GM18508 (cell line): Measurements from ENCODE around the gene SLC6A16.

ENCODE experiments used
- ATAC-seq: cut with Tn5 transposase; IDR thresholded peaks from one replicate; pipeline ENCODE4 v1.9.1; 2021; ENCODE audit warnings: moderate number of reproducible peaks; ENCODE audit not compliant: insufficient read depth, unreplicated experiment

Gene SLC6A16

DNA sequence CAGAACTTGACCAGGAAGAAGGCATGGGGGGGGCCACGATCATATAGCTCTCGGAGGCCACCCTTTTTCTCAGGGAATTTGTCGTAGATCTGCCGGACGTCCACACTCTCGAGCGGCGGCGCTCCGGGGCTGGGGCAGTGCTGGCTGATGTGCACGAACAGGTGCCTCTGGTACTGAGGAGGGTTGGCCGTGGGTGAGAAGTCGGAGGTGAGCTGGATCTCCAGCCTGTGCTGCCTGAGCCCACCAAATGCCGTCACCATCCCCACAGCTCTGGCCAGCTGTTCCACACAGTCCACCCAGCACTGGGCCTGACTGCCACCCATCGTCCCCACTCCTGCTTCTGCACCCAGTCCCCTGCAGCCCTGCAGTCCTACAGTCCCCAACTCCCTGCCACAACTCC, 22.2 kb upstream of the SLC6A16 start:
- ATAC-seq: no peak

DNA sequence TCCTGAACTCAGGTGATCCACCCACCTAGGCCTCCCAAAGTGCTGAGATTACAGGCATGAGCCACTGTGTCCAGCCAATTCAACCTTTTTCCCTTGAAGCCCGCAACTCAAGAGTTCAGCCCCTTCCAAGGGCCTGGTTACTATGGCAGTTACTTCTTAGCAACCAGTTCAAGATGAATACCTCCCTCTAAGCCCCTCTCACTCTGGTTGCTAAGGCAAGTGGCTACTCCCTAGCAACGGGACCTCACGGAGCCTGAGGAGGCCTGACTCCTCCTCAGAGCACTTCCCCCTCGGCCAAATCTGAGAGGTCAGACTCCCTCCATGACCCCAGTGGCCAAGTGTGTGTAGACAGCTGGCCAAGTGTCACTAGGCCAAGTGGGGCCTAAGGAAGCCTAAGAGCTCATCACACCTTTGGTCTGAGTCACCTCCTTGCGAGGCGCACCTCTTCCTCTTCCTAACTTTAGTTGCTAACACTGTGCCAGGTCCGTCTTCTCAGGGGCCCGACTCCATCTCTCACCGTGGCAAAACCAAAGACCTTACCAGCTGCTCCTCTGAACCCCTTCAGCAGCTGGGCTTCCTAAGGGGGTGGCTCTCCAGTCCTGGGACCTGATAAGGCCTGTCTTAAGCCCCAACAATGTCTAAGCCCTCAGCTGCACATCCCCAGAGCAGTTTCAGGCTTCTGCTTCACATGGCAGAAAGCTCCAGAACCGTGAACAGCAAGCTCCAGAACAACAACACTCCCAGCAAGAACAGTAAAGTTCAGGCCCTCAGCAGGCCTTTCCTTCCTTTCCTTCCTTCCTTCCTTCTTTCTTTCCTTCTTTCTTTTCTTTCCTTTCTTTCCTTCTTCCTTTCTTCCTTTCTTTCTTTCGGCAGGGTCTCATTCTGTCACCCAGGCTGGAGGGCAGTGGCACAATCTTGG, 19.8 kb upstream of the SLC6A16 start:
- no peak for ATAC-seq

DNA sequence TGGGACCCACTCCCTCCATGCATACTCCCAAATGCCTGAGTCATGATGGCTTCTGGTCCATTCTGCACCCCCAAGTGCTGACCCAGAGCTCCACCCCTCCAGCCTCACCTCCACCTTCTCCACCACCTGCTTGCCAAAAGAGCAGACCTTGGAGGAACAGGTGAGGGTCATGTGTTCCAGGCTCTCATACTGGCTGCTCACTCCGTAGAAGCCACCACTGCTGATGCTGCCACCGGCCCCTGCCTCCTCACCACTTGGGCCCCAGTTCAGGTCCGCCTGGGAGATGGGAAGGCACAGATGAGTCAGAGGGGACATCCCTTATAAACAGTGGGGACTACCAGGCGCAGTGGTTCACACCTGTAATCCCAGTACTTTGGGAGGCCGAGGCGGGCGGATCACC, 18.1 kb upstream of the SLC6A16 start:
- no peak for ATAC-seq

DNA sequence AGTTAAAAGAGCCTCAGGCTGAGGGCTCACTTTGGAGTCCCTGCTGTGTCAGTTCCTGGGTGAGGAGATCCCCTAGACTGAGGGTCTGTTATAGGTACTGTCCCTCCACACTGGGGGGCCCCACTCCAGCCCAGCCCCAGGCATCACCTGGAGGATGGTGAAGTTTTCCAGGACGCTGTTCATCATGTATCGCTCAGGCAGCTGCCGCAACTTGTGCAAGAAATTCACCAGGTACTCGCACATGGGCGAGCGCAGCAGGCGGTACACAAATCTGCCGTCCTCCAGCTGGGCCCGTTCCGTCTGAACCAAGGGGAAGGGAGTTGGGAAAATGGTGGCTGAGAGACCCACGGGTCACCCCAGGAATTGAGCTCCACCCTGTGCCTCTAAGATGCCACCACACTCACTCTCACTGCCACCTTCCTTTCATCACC, 17.3 kb upstream of the SLC6A16 start:
- ATAC-seq: no peak

GRCh38 chr19:49340865-49341718, 16.1 kb upstream of the SLC6A16 start:
- ATAC-seq: no peak

GRCh38 chr19:49340069-49340864, 15.3 kb upstream of the SLC6A16 start:
- ATAC-seq: no peak

DNA sequence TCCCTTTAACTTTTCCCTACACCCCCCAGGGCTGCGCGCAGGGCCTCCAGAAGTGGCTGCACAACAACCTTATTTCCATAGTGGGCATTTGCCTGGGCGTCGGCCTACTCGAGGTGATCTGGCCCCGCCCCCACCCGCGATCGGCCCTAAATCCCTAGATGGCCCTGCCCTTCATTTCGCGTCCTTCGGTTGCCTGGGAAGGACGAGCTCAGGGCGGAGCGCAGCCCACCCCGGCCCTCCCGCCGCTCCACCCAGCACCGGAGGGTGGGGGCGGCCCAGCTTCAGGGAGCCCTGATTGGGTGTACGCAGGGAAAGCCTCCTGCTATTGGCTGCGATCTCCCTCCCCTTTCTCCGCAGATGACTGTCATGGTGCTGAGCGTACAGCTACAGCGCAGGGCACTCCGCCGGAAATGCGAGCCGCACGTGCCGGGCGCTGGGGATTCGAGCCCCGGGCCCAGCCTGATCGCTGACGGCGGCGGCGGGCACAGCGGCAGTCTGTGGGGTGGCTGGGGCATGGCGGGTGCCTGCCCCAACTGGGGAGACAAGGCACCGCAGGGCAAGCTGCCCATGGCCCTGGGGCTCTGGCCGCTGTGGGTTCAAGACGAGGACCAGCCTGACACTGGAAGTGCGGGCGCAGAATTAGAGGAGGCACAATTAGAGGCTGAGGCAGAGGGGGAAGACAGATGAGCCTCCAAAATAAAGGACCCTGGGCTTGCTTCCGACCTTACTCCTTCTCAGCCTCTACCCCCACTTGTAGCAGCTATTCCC, 14.5 kb upstream of the SLC6A16 start:
- no peak for ATAC-seq

GRCh38 chr19:49338691-49339300, 13.8 kb upstream of the SLC6A16 start:
- ATAC-seq: no peak

- ATAC-seq: no peak
These were observed 13.2 kb upstream of the SLC6A16 start for GRCh38 chr19:49338023-49338677.

DNA sequence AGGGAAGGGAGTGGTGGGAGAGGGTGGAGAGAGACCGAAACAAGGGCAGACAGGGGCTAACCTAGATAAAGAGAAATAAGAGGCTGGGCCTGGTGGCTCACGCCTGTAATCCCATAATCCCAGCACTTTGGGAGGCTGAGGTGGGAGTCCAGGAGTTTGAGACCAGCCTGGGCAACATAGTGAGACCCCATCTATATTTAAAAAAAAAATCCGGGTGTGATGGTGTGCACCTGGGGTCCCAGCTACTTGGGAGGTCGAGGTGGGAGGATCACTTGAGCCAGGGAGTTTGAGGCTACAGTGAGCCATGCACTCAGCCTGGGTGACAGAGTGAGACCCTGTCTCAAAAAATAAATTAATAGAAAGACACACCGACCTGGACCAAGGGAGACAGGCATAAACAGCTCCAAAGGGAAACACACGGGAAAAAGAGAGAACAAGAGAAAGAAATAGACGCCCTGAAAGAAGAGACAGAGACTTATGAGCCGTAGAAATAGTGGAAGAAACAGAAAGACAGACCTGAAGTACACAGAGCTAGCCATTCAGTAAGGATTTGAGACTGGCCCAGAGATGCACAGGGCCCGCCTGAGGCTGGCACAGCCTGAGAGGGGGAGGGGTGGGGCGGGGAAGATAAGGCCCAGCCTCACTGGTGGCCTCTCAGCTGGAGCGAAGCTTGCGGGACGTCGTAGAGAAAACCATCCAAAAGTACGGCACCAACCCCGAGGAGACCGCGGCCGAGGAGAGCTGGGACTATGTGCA, 12.5 kb upstream of the SLC6A16 start:
- ATAC-seq: no peak

- no peak for ATAC-seq
These were observed 11.7 kb upstream of the SLC6A16 start for GRCh38 chr19:49336482-49337266.

DNA sequence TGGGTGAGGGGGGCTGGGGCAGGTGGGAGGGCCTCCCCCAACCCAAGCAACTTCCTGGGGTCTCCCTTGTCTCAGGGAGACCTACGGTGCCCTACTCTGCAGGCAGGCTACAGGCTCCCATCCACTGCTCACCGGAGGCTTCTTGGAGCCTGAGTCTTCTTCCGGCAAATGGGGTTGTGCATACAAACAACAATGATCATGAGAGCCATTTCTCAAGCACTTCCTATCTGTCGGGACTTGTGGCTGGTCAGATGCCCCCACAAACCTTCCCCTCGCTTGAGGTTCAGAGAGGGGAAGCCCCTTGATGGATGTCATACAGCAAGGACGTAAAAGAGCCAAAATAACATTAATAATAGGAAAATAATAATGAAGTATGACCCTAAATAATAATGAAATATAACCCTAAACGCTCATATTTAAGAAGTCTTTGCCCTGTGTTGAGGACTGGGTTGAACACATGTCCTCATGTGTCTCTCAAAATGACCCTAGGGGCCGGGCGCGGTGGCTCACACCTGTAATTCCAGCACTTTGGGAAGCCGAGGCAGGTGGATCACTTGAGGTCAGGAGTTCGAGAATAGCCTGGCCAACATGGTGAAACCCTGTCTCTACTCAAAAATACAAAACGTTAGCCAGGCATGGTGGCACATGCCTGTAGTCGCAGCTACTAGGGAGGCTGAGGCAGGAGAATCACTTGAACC, 10.9 kb upstream of the SLC6A16 start:
- no peak for ATAC-seq

GRCh38 chr19:49335071-49335783, 10.2 kb upstream of the SLC6A16 start, which contains the start of gene CD37:
Gene CD37, plus strand, starts transcription at chr19:49335406. Its CDS starts 135 bp downstream, at chr19:49335541.
- no peak for ATAC-seq

- no peak for ATAC-seq
These were observed 8.9 kb upstream of the SLC6A16 start for GRCh38 chr19:49333811-49334288.

DNA sequence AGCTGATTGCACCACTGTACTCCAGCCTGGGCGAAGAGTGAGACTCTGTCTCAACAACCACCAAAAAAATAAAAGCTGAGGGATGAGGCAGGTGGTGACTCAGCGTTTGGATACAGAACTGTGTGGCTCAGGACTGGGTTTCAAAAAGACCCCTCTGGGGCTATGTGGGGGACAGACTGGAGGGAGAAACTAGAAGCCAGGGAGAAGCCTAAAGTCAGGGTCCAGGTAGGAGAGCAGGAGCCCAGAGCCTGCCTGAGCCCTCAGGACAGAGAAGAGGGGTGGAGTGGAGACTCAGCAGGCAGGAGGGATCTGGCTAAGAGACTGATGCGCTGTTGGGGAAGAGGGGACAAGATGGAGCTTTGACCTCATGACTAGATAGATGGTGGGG, 8.4 kb upstream of the SLC6A16 start:
- no peak for ATAC-seq
